Measurements from ENCODE around the gene UQCRQ. TPM values are rescaled to one million over a fixed set of nuclear protein-coding genes. Genes with fewer than 3 reads are reported as not detected.

The UQCRQ gene
- polyA plus RNA-seq, 2 of the 4 experiments (the other 2 are of a cell fraction): 441 to 500 TPM

DNA sequence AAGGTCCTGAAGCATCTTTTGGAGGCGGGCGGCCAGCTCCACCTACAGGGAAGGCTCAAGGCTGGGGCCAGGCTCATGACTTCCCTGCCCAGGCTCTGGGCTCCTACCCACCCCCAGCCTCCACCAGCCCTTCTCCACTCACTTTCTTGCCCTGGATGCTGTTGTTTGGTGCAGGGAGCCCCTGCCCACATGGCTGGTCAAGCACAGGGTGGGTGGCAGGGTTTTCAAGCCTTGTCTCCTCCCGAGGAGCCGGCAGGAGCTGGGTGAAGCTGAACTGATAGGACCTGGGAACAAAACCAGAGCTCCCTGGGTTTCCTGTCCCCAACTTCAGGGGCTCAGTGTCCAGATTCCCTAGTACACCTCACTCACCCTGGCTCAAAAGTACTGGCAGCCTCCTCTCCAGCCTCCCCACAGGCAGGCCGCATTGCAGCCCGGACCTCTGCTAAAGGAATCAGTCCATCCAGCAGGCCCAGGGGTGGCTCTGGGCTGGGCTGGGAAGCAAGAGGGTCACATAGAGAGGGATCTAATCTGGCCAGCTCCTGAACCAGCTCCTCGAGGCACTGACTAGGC, 42.9 kb upstream of the UQCRQ start (continued):
- TF ChIP-seq, protein P1, sequence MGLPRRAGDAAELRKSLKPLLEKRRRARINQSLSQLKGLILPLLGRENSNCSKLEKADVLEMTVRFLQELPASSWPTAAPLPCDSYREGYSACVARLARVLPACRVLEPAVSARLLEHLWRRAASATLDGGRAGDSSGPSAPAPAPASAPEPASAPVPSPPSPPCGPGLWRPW (IDR thresholded peaks at IDR 0.05): no peak
- no peak for TF ChIP-seq JUN (IDR thresholded peaks at IDR 0.05)
- no peak for TF ChIP-seq SMC3 (IDR thresholded peaks at IDR 0.05)
- no peak for TF ChIP-seq HDAC2 (IDR thresholded peaks at IDR 0.05)

GRCh38 chr5:132824426-132824825, 42.0 kb upstream of the UQCRQ start:
- CTCF ChIA-PET: interaction anchor here (0.6 to 7.8 kb wide), 11 partner anchors 9 to 463 kb away, joined by 3 to 64 read pairs (median 6); partner anchors contain the start of genes CCNI2, GDF9 and UQCRQ
- no peak overlapping the region for H3K4me3 ChIP-seq
- H3K4me2 ChIP-seq: no peak overlapping the region
- no peak for FAIRE-seq
- H3K4me1 ChIP-seq: peaks cover 4% of the 10 kb centered on the region; the same call in 1 of the 3 replicates
- TF ChIP-seq CBX2 (IDR thresholded peaks at IDR 0.05; ENCODE audit: borderline replicate concordance, low read depth) (no peak), ZC3H11A (IDR thresholded peaks at IDR 0.05) (no peak), TP53 (CRISPR knock-in tag; IDR thresholded peaks at IDR 0.05) (no peak), CTCF (IDR thresholded peaks at IDR 0.05) (no peak), HDAC2 (IDR thresholded peaks at IDR 0.05) (no peak), E2F6 (IDR thresholded peaks at IDR 0.05; ENCODE audit: borderline replicate concordance, low read depth) (no peak), NPAS2 (CRISPR knock-in tag; IDR thresholded peaks at IDR 0.05; ENCODE audit: borderline replicate concordance) (no peak), CHD2 (IDR thresholded peaks at IDR 0.05; ENCODE audit: low read length, partially characterized antibody) (no peak), RFX5 (IDR thresholded peaks at IDR 0.05) (no peak), SREBF2 (IDR thresholded peaks at IDR 0.05) (no peak), USF2 (IDR thresholded peaks at IDR 0.05) (no peak), FOXS1 (CRISPR knock-in tag; IDR thresholded peaks at IDR 0.05) (no peak), NR3C1 (IDR thresholded peaks at IDR 0.05) (no peak), SMC3 (IDR thresholded peaks at IDR 0.05) (no peak), FOSB (CRISPR knock-in tag; IDR thresholded peaks at IDR 0.05) (no peak)
- TF ChIP-seq, protein P2, sequence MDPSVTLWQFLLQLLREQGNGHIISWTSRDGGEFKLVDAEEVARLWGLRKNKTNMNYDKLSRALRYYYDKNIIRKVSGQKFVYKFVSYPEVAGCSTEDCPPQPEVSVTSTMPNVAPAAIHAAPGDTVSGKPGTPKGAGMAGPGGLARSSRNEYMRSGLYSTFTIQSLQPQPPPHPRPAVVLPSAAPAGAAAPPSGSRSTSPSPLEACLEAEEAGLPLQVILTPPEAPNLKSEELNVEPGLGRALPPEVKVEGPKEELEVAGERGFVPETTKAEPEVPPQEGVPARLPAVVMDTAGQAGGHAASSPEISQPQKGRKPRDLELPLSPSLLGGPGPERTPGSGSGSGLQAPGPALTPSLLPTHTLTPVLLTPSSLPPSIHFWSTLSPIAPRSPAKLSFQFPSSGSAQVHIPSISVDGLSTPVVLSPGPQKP (IDR thresholded peaks at IDR 0.05; ENCODE audit: low read depth, low read length): no peak
- TF ChIP-seq, protein P3, sequence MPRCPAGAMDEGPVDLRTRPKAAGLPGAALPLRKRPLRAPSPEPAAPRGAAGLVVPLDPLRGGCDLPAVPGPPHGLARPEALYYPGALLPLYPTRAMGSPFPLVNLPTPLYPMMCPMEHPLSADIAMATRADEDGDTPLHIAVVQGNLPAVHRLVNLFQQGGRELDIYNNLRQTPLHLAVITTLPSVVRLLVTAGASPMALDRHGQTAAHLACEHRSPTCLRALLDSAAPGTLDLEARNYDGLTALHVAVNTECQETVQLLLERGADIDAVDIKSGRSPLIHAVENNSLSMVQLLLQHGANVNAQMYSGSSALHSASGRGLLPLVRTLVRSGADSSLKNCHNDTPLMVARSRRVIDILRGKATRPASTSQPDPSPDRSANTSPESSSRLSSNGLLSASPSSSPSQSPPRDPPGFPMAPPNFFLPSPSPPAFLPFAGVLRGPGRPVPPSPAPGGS (IDR thresholded peaks at IDR 0.05): no peak
- TF ChIP-seq, protein P4, sequence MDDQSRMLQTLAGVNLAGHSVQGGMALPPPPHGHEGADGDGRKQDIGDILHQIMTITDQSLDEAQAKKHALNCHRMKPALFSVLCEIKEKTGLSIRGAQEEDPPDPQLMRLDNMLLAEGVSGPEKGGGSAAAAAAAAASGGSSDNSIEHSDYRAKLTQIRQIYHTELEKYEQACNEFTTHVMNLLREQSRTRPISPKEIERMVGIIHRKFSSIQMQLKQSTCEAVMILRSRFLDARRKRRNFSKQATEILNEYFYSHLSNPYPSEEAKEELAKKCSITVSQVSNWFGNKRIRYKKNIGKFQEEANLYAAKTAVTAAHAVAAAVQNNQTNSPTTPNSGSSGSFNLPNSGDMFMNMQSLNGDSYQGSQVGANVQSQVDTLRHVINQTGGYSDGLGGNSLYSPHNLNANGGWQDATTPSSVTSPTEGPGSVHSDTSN (IDR thresholded peaks at IDR 0.05): no peak
- DNase-seq (ENCODE audit: low read depth in 1 of 2, low spot score in 1 of 2): no peak
- POLR2A ChIA-PET: no interaction called here
- H3K27ac ChIP-seq: no peak overlapping the region
- ATAC-seq: no peak
- WGBS (ENCODE audit: missing lambda C conversion rate): 89% methylated on average over 3 of the region's 3 CpGs
- H3K9me3 ChIP-seq: no peaks in the 10 kb centered on the region

All from A549 (cell line).